ENCODE results near the gene TREML1.

Gene TREML1

GRCh38 chr6:41179163-41179562 is 25.0 kb upstream of the TREML1 start:
- DNase-seq (ENCODE audit: low read depth in 3 of 3): no peak

GRCh38 chr6:41177695-41178094 is 23.5 kb upstream of the TREML1 start:
- no peak for DNase-seq (ENCODE audit: low read depth in 3 of 3)

DNA sequence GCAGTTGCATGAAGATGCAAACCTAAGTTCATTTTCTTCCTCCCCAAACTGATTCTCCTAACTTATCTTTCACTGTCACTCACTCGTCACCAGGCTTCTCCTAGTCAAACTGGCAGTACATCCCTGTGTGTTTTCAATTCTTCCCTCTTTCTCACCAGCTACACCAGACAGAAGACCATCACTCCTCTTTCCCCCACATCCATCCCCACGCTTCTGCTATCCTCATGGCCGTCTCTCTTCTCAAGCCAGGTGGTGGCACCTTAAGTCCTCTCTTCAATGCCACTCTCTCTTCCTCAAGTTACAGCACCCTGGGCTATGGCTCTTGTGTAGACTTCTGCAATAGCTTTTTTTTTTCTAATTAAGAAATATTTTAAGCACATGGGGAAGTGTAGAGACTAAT is 23.1 kb upstream of the TREML1 start:
- DNase-seq (ENCODE audit: low read depth in 3 of 3): no peak

GRCh38 chr6:41176189-41176588 is 22.0 kb upstream of the TREML1 start:
- no peak for DNase-seq (ENCODE audit: low read depth in 3 of 3)

- no peak for DNase-seq (ENCODE audit: low read depth in 3 of 3)
Observed at GRCh38 chr6:41175084-41175483, 20.9 kb upstream of the TREML1 start.

DNA sequence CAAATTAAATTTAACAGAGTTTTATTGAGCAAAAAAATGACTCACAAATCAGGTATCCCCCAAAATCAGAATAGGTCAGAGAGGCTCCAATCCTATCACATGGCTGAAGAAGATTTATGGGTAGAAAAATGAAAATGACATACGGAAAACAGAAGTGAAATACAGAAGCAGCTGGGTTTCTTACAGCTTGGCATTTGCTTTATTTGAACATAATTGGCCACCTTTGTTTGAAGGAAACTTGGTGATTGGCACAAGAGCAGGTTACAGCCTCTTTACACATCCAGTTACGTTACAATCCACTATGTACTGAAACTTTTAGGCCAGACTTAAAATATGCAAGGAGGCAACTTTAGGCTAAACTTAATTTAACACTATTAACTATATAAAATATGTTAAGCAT is 20.5 kb upstream of the TREML1 start:
- no peak for DNase-seq (ENCODE audit: low read depth in 3 of 3)

- no peak for DNase-seq (ENCODE audit: low read depth in 3 of 3)
Observed at GRCh38 chr6:41171908-41172307, 17.8 kb upstream of the TREML1 start.

DNA sequence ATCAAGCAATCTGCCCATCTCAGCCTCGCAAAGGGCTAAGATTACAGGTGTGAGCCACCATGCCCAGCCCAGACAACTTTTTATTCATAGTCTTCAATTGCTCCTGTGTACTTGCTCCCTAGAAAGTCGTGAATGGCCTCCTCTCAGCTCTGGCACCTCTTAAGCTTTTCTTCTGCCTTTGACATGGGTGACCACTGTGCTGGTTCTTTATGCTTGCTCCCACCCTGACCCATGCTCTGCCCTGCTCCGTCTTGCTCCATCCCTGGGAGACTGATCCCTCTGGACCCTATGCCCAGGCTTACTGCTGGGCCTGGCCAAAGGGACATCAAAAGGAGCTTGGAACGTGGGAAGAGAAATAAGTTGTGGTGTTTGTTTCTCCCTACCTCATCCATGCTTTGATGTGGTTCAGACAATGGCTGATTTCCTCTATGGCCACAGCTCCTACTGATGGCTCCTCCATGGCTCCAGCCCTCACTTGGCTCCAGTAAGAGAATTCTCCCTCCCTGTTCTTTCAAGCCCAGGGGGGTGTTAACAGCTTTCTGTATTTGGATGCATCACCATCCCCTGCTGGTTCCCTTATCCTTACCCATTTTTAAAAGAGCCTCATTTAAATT is 16.5 kb upstream of the TREML1 start:
- DNase-seq (ENCODE audit: low read depth in 3 of 3): no peak

GRCh38 chr6:41167173-41167963 is 13.2 kb upstream of the TREML1 start:
- no peak for DNase-seq (ENCODE audit: low read depth in 3 of 3)

DNA sequence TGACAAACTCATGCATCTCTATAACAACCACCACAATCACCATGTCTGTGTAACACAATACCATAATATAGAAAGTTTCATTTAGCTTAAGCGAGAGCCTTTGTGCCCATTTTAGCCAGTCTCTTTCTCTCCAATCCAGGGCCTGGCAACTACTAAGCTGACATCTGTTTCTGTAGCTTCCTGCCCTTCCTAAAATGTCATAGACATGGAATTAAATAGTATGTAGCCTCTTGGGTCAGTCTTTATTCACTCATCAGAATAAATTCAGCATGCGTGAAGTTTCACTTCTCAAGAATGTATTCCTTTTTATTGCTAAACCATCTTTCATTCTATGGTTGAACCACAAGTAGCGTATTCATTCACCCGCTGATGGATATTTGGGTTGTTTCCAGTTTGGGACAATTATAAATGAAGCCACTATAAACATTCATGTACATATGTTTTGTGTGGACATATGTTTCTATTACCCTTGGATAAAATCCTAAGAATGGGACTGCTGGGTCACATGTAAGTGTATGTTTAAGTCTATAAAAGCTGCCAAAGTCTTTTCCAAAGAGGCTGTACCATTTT is 10.5 kb upstream of the TREML1 start:
- DNase-seq (ENCODE audit: low read depth in 3 of 3): no peak

GRCh38 chr6:41163419-41163717 is 9.2 kb upstream of the TREML1 start:
- DNase-seq (ENCODE audit: low read depth in 3 of 3): no peak

DNA sequence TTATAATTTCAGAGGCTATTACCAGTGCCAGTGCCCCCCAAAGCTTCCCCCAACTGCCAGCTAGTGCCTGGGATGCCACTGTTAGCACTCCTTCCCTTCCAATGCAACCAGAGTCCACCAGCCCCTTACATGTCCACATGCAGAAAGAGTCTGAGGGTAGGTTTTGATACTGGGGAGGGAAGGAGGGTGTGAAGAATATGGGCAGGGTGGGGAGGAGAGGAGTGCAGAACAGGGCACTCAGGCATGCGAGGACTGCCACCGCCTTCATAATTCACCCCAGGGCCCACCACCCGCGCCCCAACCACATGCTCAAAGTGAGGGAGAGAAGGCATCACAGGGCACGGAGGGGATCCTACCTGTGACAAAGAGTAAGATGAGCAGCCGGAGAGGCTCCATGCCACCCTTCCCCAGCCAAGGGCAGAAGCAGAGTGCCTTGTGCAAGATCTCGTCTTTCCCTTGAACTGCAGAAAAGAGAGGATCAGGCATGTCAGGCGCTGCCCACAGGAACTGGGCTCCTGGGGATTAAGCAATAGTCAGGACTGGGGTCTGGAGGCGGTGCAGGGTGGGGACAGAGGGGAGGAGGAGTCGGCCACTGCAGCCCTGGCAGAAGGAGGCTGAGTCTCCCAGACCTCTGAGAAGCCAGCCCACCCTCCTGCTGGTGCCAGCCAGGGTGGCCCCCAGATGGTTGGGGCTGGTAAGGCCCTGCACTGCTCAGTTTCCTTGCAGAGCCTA is 8.7 kb upstream of the TREML1 start, which contains the start of gene TREM2:
Gene TREM2 (minus strand): TSS at position 430 of the 732 bp plus-strand sequence. CDS start 34 bp downstream, at position 396.
- DNase-seq (ENCODE audit: low read depth in 3 of 3): no peak

- no peak for DNase-seq (ENCODE audit: low read depth in 3 of 3)
Observed at GRCh38 chr6:41161851-41162552, 7.9 kb upstream of the TREML1 start.

GRCh38 chr6:41161380-41161779 is 7.2 kb upstream of the TREML1 start:
- no peak for DNase-seq (ENCODE audit: low read depth in 3 of 3)

DNA sequence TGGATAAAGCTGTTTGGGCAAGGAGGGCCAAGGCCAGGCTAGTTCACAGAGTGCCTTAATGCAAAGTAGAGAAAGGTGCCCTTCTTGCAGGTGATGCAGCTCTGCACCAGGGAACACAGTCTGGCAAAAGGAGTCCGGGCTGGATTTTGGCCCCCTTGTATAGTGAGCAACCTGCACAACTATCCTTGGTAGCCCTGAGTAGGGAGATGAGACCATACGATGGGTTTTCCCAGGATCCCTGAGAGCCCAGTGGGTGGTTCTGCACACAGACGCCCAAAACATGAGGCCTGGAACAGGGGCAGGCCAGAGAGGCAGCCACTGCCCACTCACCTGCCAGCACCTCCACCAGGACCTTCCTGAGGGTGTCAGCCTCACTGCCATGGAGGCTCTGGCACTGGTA is 6.8 kb upstream of the TREML1 start:
- no peak for DNase-seq (ENCODE audit: low read depth in 3 of 3)

DNA sequence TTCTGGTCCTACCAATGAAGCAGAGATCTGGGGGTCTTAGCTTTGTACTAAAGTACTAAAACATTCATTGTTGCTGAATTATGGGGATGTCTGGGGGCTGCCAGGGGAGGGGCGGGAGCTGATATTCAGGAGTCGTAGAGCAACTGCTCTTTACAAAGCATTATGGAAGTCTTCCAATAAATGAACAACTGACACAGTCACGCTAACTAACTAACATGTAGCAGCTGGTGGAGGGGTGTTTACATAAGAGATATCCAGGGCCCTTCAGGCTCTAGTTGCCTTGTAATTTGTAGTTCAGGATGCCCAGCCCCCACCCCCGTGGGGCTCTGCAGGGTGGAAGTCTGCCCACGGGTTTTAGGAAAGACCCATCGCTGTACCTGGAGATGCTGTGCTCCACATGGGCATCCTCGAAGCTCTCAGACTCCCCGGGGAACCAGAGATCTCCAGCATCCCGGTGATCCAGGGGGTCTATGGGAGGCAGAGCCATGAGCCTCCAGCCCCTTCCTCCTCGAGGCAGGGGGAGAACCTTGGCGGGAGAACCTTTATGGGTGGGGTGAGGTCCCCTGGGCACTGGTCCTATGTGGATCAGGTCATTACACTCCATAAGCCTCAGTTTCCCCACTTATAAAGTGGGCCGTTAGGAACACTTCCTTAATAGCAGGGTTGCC is 5.4 kb upstream of the TREML1 start:
- no peak for DNase-seq (ENCODE audit: low read depth in 3 of 3)

DNA sequence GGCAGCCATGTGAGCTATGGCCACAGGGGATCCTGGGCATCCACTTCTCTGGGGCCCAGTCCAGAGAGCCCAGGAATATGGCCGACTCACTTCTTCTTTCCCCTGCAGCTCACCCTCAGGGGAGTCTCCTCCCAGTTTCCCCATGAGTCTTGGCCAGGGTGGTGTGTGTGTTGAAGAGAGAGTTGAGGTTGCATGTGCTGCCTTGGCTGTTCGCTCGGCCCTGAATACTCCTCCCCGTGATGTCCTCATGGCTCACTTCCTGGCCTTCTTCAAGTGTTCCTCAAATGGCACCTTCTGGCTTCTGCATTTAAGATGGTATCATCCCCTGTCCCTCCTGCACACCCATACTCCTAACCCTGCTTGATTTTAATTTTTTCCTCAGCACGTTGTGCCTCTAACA is 3.2 kb upstream of the TREML1 start:
- no peak for DNase-seq (ENCODE audit: low read depth in 3 of 3)

- DNase-seq (ENCODE audit: low read depth in 3 of 3): no peak
Observed at GRCh38 chr6:41156771-41157170, 2.6 kb upstream of the TREML1 start.

DNA sequence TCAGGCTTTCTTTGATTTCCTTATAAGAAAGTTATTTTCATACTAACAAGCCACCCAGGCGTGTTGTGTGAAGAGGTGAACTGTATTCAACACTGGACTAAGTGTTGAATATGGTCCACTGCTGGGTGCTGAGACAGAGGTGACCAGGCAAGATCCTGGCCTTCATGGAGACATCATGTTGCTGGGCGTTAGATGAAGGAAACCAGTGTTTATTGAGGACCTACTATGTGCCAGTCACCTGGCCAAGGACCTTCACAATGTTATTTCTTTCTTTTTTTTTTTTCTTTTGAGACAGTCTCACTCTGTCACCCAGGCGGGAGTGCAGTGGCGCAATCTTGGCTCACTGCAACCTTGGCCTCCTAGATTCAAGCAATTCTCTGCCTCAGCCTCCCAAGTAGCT is 1.9 kb upstream of the TREML1 start:
- no peak for DNase-seq (ENCODE audit: low read depth in 3 of 3)

GRCh38 chr6:41155132-41155805 is 1.1 kb upstream of the TREML1 start:
- DNase-seq (ENCODE audit: low read depth in 3 of 3): no peak

- DNase-seq (ENCODE audit: low read depth in 3 of 3): no peak
Observed at GRCh38 chr6:41153451-41153850, 696 bp downstream of the TREML1 start.

All from stimulated activated CD4-positive, alpha-beta T cell treated with anti-CD3 and anti-CD28 coated beads, TNF-alpha, amount 100 ng/mL, for 4 hours (primary cell).